Measurements from ENCODE around the gene GNAL.

DNA sequence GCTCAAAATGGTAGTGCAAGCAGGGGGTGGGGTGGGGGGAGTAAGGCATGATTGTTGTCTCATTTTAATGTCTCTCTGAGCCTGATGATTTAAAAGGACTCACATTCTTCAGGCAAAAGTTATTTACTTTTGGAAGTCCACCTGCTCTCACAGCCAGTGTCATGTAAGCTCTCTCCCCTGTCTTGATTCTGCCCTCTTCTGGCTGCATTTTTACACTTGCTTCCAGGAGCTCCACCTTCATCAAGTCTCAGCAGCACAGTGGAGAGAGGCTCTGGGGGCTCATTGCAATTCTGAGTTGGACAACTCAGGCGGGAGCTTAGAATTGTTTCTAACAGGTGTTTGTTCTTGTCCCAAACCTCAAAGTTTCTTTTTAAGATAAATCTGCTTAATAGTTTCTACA is 39.2 kb downstream of the GNAL start:
- TF ChIP-seq POLR2AphosphoS5 (IDR thresholded peaks at IDR 0.05): no peak
- TF ChIP-seq, protein P1, sequence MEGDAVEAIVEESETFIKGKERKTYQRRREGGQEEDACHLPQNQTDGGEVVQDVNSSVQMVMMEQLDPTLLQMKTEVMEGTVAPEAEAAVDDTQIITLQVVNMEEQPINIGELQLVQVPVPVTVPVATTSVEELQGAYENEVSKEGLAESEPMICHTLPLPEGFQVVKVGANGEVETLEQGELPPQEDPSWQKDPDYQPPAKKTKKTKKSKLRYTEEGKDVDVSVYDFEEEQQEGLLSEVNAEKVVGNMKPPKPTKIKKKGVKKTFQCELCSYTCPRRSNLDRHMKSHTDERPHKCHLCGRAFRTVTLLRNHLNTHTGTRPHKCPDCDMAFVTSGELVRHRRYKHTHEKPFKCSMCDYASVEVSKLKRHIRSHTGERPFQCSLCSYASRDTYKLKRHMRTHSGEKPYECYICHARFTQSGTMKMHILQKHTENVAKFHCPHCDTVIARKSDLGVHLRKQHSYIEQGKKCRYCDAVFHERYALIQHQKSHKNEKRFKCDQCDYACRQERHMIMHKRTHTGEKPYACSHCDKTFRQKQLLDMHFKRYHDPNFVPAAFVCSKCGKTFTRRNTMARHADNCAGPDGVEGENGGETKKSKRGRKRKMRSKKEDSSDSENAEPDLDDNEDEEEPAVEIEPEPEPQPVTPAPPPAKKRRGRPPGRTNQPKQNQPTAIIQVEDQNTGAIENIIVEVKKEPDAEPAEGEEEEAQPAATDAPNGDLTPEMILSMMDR (IDR thresholded peaks at IDR 0.05): no peak
